Measurements from ENCODE around the gene SRRT.

DNA sequence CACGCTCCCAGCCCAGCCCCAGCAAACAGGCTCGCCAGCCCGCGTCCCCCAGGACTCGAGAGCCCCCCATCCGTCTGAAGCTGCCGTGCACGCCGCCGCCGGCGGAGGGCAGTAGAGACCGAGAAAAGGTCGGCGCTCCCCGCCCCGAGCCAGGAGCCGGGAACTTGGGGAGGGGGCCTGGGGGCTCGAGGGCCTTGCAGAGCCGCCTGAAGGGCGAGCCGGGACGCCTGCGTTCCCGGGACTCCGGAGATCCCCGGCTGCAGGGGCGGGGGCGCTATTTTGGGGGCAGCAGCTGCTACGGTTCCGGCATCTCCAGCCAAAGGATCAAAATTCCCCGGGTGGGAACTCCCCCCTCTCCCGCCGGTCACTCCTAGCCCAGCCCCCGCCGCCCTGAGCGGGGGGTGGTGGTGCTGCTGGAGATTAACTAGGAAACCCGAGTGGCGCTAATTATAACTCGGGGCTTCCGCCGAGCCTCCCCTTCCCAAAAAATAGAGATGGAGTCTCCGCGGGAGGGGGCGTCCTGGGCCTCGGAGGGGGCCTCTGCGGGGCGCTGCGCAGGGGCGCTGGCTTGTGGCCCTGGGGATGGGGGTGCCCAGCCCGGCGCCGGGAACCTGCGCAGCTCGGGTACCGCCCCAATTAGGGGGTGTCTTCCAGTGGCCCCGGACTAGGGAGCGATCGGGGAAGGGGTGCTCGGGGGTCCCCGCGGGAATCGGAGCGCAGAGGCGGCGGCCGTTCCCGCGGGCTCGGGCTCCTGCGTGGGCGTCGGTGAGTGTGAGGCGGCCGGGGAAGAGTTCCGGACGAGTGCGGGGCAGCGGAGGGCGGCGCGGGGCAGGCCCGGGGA is 20.2 kb downstream of the SRRT start:
- TF ChIP-seq, protein P1, sequence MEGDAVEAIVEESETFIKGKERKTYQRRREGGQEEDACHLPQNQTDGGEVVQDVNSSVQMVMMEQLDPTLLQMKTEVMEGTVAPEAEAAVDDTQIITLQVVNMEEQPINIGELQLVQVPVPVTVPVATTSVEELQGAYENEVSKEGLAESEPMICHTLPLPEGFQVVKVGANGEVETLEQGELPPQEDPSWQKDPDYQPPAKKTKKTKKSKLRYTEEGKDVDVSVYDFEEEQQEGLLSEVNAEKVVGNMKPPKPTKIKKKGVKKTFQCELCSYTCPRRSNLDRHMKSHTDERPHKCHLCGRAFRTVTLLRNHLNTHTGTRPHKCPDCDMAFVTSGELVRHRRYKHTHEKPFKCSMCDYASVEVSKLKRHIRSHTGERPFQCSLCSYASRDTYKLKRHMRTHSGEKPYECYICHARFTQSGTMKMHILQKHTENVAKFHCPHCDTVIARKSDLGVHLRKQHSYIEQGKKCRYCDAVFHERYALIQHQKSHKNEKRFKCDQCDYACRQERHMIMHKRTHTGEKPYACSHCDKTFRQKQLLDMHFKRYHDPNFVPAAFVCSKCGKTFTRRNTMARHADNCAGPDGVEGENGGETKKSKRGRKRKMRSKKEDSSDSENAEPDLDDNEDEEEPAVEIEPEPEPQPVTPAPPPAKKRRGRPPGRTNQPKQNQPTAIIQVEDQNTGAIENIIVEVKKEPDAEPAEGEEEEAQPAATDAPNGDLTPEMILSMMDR (IDR thresholded peaks at IDR 0.05): peak; percentile 76 to 90 (median 88)
- TF ChIP-seq EP300 (IDR thresholded peaks at IDR 0.05) (no peak), POLR2AphosphoS5 (IDR thresholded peaks at IDR 0.05) (no peak), POLR2A (IDR thresholded peaks at IDR 0.05) (no peak)

All from upper lobe of left lung (tissue), 4 donors.